Spleen (tissue), 7 donors: ENCODE data around the gene PANX2.

Experiments
- POLR2A ChIP-seq, 3 donors: fragments of 450-650 bp; IDR thresholded peaks; one replicate each; pipeline ENCODE4 v1.5.1; 2017; ENCODE audit warnings: antibody characterized with exemption in 3 of 3, mild to moderate bottlenecking in 1 of 3
- TF ChIP-seq, protein P1 (sequence below), 11 experiments: fragments of 200-600 bp in 7 of 11; fragments of 450-650 bp in 4 of 11; sonication (generic) in 4 of 11; IDR thresholded peaks in 8 of 11; conservative IDR thresholded peaks in 3 of 11; 1 replicate in 7 of 11; 2 replicates in 4 of 11; pipeline versions ENCODE4 v1.4.0 to v1.8.0; 2016 to 2021; ENCODE audit warnings: antibody characterized with exemption in 11 of 11, inconsistent platforms in 4 of 11, mild to moderate bottlenecking in 1 of 11
- donor health status: DM: no; HTN: no; CAD: no; lungs with moderate emphysema.
- donor health status: DM: no; HTN: no; CAD: no.
- donor health status: DM: no; HTN: no; CAD: no.

GRCh38 chr22:50134481-50134880, 36.0 kb upstream of the PANX2 start:
- TF ChIP-seq POLR2A (IDR thresholded peaks at IDR 0.05), result no peak
- TF ChIP-seq, protein P1, sequence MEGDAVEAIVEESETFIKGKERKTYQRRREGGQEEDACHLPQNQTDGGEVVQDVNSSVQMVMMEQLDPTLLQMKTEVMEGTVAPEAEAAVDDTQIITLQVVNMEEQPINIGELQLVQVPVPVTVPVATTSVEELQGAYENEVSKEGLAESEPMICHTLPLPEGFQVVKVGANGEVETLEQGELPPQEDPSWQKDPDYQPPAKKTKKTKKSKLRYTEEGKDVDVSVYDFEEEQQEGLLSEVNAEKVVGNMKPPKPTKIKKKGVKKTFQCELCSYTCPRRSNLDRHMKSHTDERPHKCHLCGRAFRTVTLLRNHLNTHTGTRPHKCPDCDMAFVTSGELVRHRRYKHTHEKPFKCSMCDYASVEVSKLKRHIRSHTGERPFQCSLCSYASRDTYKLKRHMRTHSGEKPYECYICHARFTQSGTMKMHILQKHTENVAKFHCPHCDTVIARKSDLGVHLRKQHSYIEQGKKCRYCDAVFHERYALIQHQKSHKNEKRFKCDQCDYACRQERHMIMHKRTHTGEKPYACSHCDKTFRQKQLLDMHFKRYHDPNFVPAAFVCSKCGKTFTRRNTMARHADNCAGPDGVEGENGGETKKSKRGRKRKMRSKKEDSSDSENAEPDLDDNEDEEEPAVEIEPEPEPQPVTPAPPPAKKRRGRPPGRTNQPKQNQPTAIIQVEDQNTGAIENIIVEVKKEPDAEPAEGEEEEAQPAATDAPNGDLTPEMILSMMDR (IDR thresholded peaks at IDR 0.05 in 8 of 11, conservative IDR thresholded peaks at IDR 0.05 in 3 of 11), result no peak
